KOPT-K1 (cell line): ENCODE measurements around the gene HELT.
"Not testable (repeated sequence)": the region's sequence is repeated elsewhere in the genome, so short reads cannot be mapped to it uniquely, and the experiment has no call there.

Experiments used
- H3K27ac ChIP-seq: fragments of 200-600 bp; sonication (generic); 2 replicates; pipeline ENCODE4 v1.5.1; 2016; ENCODE audit warnings: antibody characterized with exemption, mild to moderate bottlenecking, low read depth, low read length; ENCODE audit not compliant: poor library complexity, severe bottlenecking
- H3K36me3 ChIP-seq: fragments of 200-600 bp; sonication (generic); 2 replicates; pipeline ENCODE4 v1.5.1; 2017; ENCODE audit warnings: antibody characterized with exemption, mild to moderate bottlenecking, low read length, moderate library complexity; ENCODE audit not compliant: insufficient read depth
- H3K9me3 ChIP-seq: fragments of 200-600 bp; sonication (generic); 2 replicates; pipeline ENCODE4 v1.5.1; 2017; ENCODE audit warnings: antibody characterized with exemption, low read length, mild to moderate bottlenecking; ENCODE audit not compliant: insufficient read depth, poor library complexity, severe bottlenecking

The HELT gene, protein sequence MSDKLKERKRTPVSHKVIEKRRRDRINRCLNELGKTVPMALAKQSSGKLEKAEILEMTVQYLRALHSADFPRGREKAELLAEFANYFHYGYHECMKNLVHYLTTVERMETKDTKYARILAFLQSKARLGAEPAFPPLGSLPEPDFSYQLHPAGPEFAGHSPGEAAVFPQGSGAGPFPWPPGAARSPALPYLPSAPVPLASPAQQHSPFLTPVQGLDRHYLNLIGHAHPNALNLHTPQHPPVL

DNA sequence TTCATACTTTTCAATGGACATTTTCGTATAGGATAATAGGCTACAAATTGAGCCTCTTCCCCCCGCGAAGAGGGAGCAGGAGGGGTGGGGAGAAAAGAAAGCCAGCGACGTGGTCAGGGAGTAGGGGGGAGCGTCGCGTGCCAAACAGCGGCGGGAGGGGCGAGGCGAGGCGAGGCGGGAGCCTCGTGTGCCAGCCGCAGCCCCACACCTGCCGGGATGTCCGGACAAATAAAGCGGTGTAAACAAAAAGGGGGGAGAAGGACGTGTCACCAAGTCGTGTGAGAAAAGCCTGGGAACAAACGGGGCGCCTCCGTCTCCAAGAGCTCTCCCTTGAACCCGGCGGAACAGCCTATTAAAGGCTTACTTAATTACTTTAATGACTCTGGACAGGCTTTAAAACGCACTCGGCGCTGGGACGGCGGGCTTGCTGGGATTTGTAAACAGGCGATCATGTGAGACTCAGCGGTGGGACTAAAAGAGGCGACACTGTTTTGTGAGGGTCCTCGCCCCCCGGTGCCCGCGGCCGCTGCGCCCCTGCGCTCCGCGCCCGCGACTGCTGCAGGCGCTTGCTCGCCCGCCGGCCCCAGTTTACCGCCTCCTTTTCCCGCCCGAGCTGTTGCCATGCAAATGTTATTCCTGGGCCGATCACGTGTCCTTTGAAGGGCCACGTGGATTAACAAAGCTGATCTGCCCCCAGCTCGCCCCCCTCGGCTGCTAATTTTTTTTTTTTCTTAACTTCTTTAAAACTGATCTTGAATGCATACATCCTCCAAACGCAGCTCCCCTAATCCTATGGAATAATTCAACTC lies at the start of gene HELT:
HELT (plus strand) TSS at position 527 of the 809 bp plus-strand sequence. CDS start 439 bp downstream, outside the sequence.
- peaks cover 10% of the 10 kb centered on the region for H3K9me3 ChIP-seq
- H3K27ac ChIP-seq = no peak within 1 kb of the TSS
- H3K36me3 ChIP-seq = no peaks in the 10 kb centered on the region

DNA sequence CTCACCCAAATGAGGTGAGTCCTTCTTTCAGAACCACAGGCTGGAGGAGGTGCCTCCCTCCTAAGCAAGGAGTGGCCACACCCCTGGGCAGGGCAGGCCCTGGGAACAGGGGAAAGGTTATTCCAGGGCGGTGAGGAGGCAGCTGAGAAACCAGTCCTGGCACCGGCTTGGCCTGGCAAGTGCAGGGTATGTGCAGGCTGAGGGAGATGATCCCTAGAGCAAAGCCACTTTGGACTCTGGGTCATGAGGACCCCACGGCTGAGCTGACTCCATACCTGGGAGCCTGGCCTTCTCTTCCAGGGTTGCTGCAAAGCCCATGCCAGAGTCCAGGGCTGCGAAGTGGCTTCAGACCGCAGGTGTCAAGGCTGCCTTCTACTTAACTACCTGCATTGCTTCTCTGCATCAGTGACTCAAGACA lies 49.5 kb upstream of the HELT start:
- no peak overlapping the region for H3K27ac ChIP-seq
- H3K9me3 ChIP-seq = peaks cover 26% of the 10 kb centered on the region
- H3K36me3 ChIP-seq = no peaks in the 10 kb centered on the region

DNA sequence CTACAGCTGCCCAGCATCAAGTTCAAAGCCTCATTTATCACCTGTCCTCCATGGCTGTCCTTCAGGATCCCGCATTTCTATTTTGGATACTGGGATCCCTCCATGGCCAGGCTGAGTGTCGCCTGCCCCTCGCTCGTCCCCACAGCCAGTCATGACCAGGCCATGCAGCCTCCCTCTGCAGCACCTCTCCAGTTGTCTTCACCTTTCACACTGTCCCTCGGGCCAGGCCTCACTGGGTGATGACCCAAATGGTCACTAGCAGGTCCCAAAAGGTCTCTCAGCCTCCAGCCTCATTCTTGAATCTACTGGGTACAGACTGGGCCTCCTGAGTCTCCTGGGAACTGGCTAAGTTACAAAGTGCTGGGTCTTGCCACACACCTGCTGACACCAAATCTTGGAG lies 48.7 kb upstream of the HELT start:
- Histone ChIP-seq H3K36me3 (no peaks in the 10 kb centered on the region), H3K27ac (no peak overlapping the region), H3K9me3 (peaks cover 26% of the 10 kb centered on the region)

- no peaks in the 10 kb centered on the region for H3K36me3 ChIP-seq
- no peak overlapping the region for H3K27ac ChIP-seq
- peaks cover 18% of the 10 kb centered on the region for H3K9me3 ChIP-seq
These were observed 45.3 kb upstream of the HELT start for GRCh38 chr4:184972991-184973390.

GRCh38 chr4:184976348-184976747 lies 41.9 kb upstream of the HELT start:
- not testable (repeated sequence) for H3K36me3 ChIP-seq, H3K9me3 ChIP-seq, H3K27ac ChIP-seq

DNA sequence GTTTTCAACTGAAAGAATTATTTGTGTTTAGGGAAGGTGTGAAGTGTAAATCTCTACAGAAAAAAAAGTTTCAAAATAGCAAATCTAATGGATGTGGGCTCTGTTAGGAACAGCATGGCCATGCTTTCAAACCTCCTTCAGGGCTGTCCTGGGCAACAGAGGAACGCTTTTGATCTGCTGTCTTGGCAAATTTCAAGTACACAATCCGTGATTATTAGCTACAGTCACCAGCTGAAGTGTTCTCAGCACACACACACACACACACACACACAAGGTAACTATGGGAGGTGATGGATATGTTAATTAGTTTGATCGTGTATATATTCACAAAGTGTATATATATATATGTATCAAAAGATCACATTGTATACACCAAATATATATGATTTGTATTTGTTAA lies 40.5 kb upstream of the HELT start:
- no peak overlapping the region for H3K27ac ChIP-seq

GRCh38 chr4:184978211-184978610 lies 40.1 kb upstream of the HELT start:
- Histone ChIP-seq H3K36me3 (no peaks in the 10 kb centered on the region), H3K27ac (no peak overlapping the region), H3K9me3 (no peaks in the 10 kb centered on the region)

More for the DNA sequence above, 40.5 kb upstream of the HELT start:
- H3K9me3 ChIP-seq = no peaks in the 10 kb centered on the region
- no peaks in the 10 kb centered on the region for H3K36me3 ChIP-seq

GRCh38 chr4:184979461-184980124 lies 38.7 kb upstream of the HELT start:
- Histone ChIP-seq H3K27ac (no peak overlapping the region), H3K9me3 (no peaks in the 10 kb centered on the region), H3K36me3 (no peaks in the 10 kb centered on the region)

- H3K9me3 ChIP-seq = no peaks in the 10 kb centered on the region
- no peaks in the 10 kb centered on the region for H3K36me3 ChIP-seq
- no peak overlapping the region for H3K27ac ChIP-seq
These were observed 38.0 kb upstream of the HELT start for GRCh38 chr4:184980261-184980660.

- Histone ChIP-seq H3K9me3 (no peaks in the 10 kb centered on the region), H3K27ac (no peak overlapping the region), H3K36me3 (no peaks in the 10 kb centered on the region)
These were observed 34.5 kb upstream of the HELT start for GRCh38 chr4:184983672-184984356.

DNA sequence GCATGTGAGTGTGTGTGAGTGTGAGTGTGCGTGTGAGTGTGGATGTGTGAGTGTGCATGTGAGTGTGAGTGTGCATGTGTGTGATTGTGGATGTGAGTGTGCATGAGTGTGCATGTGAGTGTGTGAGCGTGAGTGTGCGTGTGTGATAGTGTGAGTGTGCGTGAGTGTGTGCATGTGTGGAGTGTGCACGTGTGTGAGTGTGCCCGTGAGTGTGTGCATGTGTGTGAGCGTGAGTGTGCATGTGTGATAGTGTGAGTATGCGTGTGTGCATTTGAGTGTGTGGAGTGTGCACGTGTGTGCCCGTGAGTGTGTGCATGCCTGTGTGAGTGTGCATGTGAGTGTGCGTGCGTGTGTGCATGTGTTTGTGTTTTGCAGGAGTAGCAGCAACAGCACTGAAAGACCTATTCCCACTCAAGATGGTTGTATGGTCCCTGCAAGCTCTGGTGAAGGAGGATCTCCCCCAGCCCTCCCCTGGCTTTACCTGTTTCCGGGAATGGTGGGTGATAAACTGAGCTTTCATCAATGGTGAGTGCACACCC lies 30.7 kb upstream of the HELT start:
- H3K9me3 ChIP-seq = no peaks in the 10 kb centered on the region
- no peak overlapping the region for H3K27ac ChIP-seq
- no peaks in the 10 kb centered on the region for H3K36me3 ChIP-seq

DNA sequence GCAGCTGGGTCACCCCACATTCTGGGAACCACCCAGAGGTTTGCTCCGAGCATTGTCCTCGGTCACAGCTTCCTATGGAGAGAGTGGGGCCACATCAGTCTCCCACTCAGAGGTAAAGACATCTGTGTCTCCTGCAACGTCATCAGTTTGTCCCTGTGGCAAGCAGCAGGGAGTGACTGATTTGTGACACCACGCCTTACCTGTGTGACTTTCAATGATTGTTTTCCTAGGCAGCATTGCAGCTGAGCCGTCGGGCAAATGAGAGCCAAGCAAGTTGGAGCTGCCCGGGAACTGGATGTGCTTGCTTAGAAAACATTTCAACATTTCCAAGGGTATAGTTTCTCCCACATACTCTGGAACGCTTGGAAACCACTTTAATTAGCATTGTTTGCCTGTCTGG lies 29.7 kb upstream of the HELT start:
- Histone ChIP-seq H3K9me3 (no peaks in the 10 kb centered on the region), H3K27ac (no peak overlapping the region), H3K36me3 (no peaks in the 10 kb centered on the region)

DNA sequence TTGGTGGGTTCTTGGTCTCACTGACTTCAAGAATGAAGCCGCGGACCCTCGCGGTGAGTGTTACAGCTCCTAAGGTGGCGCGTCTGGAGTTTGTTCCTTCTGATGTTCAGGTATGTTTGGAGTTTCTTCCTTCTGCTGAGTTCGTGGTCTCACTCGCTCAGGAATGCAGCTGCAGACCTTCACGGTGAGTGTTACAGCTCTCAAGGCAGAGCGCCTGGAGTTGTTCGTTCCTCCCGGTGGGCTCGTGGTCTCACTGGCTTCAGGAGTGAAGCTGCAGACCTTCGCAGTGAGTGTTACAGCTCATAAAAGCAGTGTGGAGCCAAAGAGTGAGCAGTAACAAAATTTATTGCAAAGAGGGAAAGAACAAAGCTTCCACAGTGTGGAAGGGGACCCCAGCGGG lies 29.0 kb upstream of the HELT start:
- H3K36me3 ChIP-seq, H3K27ac ChIP-seq, H3K9me3 ChIP-seq: not testable (repeated sequence)

DNA sequence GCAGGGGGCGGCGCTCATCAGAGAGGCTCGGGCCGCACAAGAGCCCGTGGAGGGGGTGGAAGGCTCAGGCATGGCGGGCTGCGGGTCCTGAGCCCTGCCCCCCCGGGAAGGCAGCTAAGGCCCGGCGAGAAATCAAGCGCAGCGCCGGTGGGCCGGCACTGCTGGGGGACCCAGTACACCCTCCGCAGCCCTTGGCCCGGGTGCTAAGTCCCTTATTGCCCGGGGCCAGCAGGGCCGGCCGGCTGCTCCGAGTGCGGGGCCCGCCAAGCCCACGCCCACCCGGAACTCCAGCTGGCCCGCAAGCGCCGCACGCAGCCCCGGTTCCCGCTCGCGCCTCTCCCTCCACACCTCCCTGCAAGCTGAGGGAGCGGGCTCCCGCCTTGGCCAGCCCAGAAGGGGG lies 28.2 kb upstream of the HELT start:
- not testable (repeated sequence) for H3K27ac ChIP-seq, H3K36me3 ChIP-seq, H3K9me3 ChIP-seq

- Histone ChIP-seq H3K36me3 (no peaks in the 10 kb centered on the region), H3K9me3 (no peaks in the 10 kb centered on the region), H3K27ac (no peak overlapping the region)
These were observed 26.4 kb upstream of the HELT start for GRCh38 chr4:184991860-184992259.
